ENCODE results near the gene HBS1L.

HBS1L gene

GRCh38 chr6:135036731-135037420, 17.7 kb downstream of the HBS1L start:
- DNase-seq (ENCODE audit: low read depth), result no peak

- no peak for DNase-seq (ENCODE audit: low read depth)
Measured at GRCh38 chr6:135033238-135033637, 21.4 kb downstream of the HBS1L start.

GRCh38 chr6:135030532-135031178, 24.0 kb downstream of the HBS1L start:
- no peak for DNase-seq (ENCODE audit: low read depth)

GRCh38 chr6:135030056-135030473, 24.6 kb downstream of the HBS1L start:
- no peak for DNase-seq (ENCODE audit: low read depth)

GRCh38 chr6:135025775-135026174, 28.8 kb downstream of the HBS1L start:
- no peak for DNase-seq (ENCODE audit: low read depth)

DNA sequence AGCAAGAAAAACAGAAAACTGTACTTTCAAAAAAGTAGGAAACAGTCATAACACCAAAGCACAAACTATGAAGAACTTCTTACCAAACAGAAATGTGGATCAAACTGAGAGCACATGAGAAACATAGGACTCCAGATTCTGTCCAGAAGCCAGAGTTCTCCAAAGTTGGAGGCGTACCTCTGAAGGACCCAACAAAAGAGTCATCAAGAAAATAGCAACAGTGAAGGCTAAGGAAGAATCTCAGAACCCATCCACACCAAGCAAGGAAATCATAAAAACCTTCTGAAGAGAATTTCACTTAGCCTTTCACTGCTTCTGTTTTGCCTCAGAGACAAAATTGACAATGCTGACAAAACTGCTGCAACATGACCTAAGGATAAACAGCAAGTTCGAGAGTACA, 29.4 kb downstream of the HBS1L start:
- DNase-seq (ENCODE audit: low read depth), result no peak

DNA sequence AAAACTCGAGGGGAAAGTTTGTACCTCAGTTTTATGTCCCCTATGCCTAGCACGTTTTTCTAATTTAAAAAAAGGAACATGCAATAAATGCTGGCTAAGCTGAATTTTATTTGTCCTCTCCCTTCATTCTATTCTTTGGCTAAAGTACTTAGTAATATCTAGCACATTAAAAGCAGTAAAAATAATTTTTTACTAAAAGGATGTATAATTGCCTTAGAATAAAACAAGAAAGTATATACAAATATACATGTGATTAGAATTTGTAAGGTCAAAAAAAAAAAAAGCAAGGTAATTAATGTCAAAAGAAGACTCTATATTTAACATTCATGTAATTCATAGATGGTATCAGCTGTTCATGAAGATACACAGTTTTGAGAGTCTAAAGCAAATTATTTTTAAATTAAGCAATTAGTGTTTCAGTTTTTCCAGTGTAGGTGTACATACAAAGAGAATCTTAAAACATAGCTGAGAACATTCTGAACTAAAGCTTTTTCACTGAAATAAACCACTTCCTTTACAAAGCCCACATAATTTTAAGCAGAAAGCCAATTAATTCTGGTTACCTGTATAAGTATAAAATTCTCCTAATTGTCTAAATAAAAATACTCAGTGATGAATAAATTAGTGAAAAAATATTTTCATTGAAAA, 32.4 kb downstream of the HBS1L start:
- DNase-seq (ENCODE audit: low read depth), result no peak

DNA sequence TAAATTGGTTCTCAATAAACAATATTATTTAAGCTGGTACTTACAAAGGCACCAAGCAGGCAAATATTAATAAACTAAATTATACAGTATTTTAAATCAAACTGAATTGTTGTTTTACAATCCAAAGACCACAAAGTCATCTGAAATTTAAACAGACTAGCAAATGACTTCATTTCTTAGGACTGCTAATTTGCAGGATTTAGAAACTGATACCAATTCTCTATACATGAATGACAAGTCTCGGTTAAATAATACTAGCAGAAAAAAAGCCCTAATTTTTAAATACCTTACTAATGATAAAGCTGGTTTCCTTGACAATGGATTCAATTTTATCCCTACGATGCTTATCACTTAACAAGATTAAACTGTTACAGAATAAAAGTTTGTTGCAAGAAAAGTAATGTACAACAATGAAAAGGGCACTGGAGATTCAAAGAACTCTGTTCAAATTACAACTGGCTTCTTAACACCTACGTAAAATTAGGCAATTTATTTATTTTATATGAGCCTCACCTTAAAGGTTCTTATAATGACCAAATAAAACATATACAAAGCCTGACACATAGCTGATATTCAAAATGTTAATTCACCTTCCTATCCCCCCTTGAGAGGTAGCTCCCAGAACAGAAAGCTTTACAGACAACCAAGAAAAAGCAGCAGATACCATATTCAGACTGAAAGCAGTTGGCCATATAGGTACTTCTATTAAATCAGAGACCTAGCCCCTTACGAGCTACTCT, 33.1 kb downstream of the HBS1L start:
- no peak for DNase-seq (ENCODE audit: low read depth)

- DNase-seq (ENCODE audit: low read depth), result no peak
Measured at GRCh38 chr6:135018941-135019340, 35.7 kb downstream of the HBS1L start.

- no peak for DNase-seq (ENCODE audit: low read depth)
Measured at GRCh38 chr6:135018052-135018451, 36.6 kb downstream of the HBS1L start.

- DNase-seq (ENCODE audit: low read depth), result no peak
Measured at GRCh38 chr6:135014353-135014832, 40.2 kb downstream of the HBS1L start.

DNA sequence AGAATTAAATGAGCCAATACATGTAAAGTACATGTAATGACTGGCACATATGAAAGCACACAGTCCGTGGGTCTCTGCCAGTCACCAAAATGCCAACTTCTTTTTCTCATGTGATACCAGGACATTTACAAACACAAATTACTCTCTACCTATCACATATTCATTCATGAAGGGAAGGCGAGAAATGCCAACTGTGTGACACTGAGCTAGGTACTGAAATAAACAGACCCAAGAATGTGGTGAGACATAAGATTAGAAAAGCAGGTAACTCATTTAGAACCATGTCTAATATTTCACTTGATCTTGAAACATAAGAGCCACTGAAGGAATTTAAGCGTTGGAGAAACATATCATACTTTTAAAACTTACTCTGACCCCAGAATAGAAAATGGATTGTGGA, 41.4 kb downstream of the HBS1L start:
- no peak for DNase-seq (ENCODE audit: low read depth)

GRCh38 chr6:135012764-135013163, 41.9 kb downstream of the HBS1L start:
- no peak for DNase-seq (ENCODE audit: low read depth)

GRCh38 chr6:135012349-135012748, 42.3 kb downstream of the HBS1L start:
- no peak for DNase-seq (ENCODE audit: low read depth)

- DNase-seq (ENCODE audit: low read depth), result no peak
Measured at GRCh38 chr6:135008941-135009290, 45.7 kb downstream of the HBS1L start.

GRCh38 chr6:135008072-135008940, 46.3 kb downstream of the HBS1L start:
- DNase-seq (ENCODE audit: low read depth), result no peak

DNA sequence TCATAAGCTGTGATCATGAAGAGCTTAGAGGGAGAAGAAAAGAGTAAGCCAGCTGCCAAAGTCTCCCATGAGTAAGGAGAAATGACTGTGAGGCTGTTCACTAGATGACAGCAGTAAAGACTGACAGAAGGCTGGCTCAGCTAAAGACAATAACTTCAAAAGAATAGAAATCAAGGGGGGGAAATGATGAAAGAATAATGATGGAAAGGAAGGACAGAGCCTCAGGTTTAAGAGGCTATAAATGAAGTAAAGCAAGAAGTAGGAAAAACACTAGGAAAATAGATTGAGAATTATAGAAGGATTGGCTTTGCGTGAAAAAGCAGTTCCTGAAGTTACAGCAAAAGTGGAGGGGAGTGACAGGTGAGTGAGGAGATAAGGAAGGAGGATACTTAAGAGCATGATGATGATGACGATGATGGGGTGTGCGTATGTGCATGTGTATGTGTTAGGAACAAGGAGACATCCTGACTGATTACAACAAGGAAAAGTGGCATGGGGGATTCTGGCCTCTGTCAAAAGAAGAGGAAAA, 48.2 kb downstream of the HBS1L start:
- DNase-seq (ENCODE audit: low read depth), result no peak

- DNase-seq (ENCODE audit: low read depth), result no peak
Measured at GRCh38 chr6:135004399-135004798, 50.2 kb downstream of the HBS1L start.

DNA sequence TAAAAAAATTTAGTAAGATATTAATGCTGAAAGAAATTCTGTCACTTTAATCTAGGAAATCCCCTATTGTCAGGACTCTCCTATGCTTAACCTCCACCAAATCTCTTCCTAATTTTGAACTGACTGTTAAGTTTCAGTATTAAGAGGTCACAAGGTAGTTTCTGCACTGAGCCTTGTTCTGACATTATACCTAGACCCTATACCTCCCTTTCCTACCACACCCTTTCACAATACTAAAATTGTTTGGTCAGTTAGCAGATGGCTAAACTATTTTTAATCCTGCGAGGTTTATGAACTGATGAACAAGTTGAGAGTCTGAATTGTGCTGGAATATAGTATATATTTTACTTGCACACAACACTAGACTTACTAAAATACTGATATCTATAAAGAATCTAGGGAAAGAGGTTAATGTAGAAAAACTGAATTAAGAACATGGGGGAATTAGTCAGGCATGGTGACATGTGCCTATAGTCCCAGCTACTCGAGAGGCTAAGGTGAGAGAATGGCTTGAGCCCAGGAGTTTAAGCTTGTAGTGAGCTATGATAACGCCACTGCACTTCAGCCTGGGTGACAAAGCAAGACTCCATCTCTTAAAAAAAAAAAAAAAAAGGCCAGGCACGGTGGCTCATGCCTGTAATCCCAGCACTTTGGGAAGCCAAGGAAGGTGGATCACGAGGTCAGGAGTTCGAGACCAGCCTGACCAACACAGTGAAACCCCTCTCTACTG, 51.5 kb downstream of the HBS1L start:
- no peak for DNase-seq (ENCODE audit: low read depth)

DNA sequence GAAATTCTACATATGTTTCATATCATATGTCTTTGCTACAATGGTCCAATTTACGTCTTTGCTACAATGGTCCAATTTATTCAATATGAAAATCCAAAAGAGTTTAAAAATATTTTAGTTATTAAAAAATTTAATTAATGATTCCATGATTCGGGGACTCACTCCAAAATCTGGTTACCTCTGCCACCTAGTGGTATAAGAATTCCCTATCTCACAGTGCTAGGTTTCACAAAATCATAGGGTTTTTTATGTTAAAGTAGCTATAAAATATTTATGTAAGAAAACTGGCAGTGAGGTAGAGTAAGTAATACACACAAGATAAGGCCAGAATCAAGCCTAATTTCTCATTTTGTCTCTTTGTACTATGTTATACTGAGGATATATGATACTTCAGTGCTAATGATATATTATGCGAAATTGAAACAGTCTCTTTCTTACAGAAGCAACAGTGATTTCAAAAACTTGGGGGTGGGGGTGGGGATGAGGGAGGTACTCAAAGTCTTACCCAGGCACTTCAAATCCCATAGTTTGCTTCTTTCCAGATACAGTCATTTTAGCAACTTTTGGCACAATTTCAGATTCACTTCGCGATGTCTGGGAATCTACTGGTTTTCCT, 52.3 kb downstream of the HBS1L start:
- DNase-seq (ENCODE audit: low read depth), result no peak

All from stimulated activated CD8-positive, alpha-beta memory T cell treated with anti-CD3 and anti-CD28 coated beads, Interleukin-15, amount 100 ng/mL, for 24 hours (primary cell).